Caco-2 (cell line): ENCODE data around the gene DDRGK1. TPM values are rescaled to one million over a fixed set of nuclear protein-coding genes. Genes with fewer than 3 reads are reported as not detected.

ENCODE experiments used
- BruUV-seq: library from RNA; stranded (reverse); fragments of 400-500 nt; replicated peaks from 2 replicates; lab custom pipeline; 2021; lab: Mats Ljungman, UMichigan
- CTCF ChIA-PET: fragments of 300-600 bp; sonication (Branson Sonifier 250); formaldehyde crosslinking; loops from one replicate; lab custom pipeline; 2022; ENCODE audit warnings: antibody characterized with exemption; lab: Charles Lee
- POLR2A ChIA-PET: fragments of 300-600 bp; sonication (Branson Sonifier 250); formaldehyde crosslinking; loops from one replicate; lab custom pipeline; 2022; ENCODE audit warnings: antibody characterized with exemption; lab: Charles Lee
- DNase-seq, 2 experiments: peaks; one replicate each; pipeline versions ENCODE4 v3.0.0 to v3.0.0-alpha.2; 2020 to 2022
- H3K27me3 ChIP-seq: replicated peaks from 2 replicates; pipeline ENCODE4 v1.6.0; 2011; ENCODE audit warnings: low read length; ENCODE audit not compliant: control insufficient read depth, insufficient read depth
- H3K36me3 ChIP-seq: 2 replicates; pipeline ENCODE4 v1.5.1; 2011; ENCODE audit warnings: low read length; ENCODE audit not compliant: control insufficient read depth, insufficient read depth
- H3K4me1 ChIP-seq: fragments of 250-450 bp; sonication (Bioruptor Pico); 2 replicates; pipeline ENCODE4 v1.5.1; 2020; ENCODE audit warnings: mild to moderate bottlenecking
- H3K4me3 ChIP-seq: 2 replicates; pipeline ENCODE4 v1.5.1; 2011; ENCODE audit warnings: low read depth, mild to moderate bottlenecking, control low read depth, low read length
- H3K9me3 ChIP-seq: fragments of 250-450 bp; sonication (Bioruptor Pico); 2 replicates; pipeline ENCODE4 v1.5.1; 2020; ENCODE audit warnings: mild to moderate bottlenecking, moderate library complexity
- H3K27ac Mint-ChIP-seq: one replicate; pipeline ENCODE4 v1.8.0; 2022; ENCODE audit warnings: mixed read lengths; ENCODE audit not compliant: unreplicated experiment
- H3K27me3 Mint-ChIP-seq: one replicate; pipeline ENCODE4 v1.8.0; 2022; ENCODE audit warnings: mixed read lengths; ENCODE audit not compliant: insufficient read depth, unreplicated experiment
- H3K36me3 Mint-ChIP-seq: one replicate; pipeline ENCODE4 v1.8.0; 2022; ENCODE audit warnings: mild to moderate bottlenecking, mixed read lengths; ENCODE audit not compliant: insufficient read depth, unreplicated experiment
- H3K4me1 Mint-ChIP-seq: one replicate; pipeline ENCODE4 v1.8.0; 2022; ENCODE audit warnings: low read depth, mixed read lengths; ENCODE audit not compliant: unreplicated experiment
- H3K4me3 Mint-ChIP-seq: one replicate; pipeline ENCODE4 v1.8.0; 2022; ENCODE audit warnings: mild to moderate bottlenecking, moderate library complexity, mixed read lengths; ENCODE audit not compliant: unreplicated experiment
- H3K9me3 Mint-ChIP-seq: one replicate; pipeline ENCODE4 v1.8.0; 2022; ENCODE audit warnings: mixed read lengths; ENCODE audit not compliant: unreplicated experiment
- CTCF ChIP-seq, 2 experiments: fragments of 200-600 bp in 1 of 2; IDR thresholded peaks; 1 replicate in 1 of 2; 2 replicates in 1 of 2; pipeline versions ENCODE4 v1.5.1 to v1.8.0; 2011 to 2022; ENCODE audit warnings: antibody characterized with exemption in 1 of 2, control low read depth in 1 of 2, inconsistent platforms in 1 of 2, low read depth in 1 of 2, low read length in 1 of 2, mild to moderate bottlenecking in 1 of 2, moderate library complexity in 1 of 2; ENCODE audit not compliant: insufficient read depth in 1 of 2, severe bottlenecking in 1 of 2, unreplicated experiment in 1 of 2
- intact Hi-C: fragments of 100-400 bp; cut with micrococcal nuclease; formaldehyde crosslinking; loops from one replicate; pipeline ENCODE4 v1.10.0; 2022; ENCODE audit not compliant: unreplicated experiment
- total RNA-seq: library from RNA; stranded (reverse); gene quantifications from 2 replicates; pipeline ENCODE4 v1.2.3, GENCODE V29; 2022

The DDRGK1 gene
- total RNA-seq, 1 experiment from 2014 or later = 84.8 TPM

GRCh38 chr20:3171391-3172125 lies 32.9 kb downstream of the DDRGK1 start:
- no TSS peak for BruUV-seq
- no peak for DNase-seq
- Mint-ChIP-seq H3K36me3 (peaks cover 19% of the 10 kb centered on the region), H3K4me3 (no peak overlapping the region), H3K9me3 (no peaks in the 10 kb centered on the region), H3K27ac (no peak overlapping the region), H3K4me1 (peaks cover 15% of the 10 kb centered on the region), H3K27me3 (peaks cover 3% of the 10 kb centered on the region)
- Histone ChIP-seq H3K36me3 (no peaks in the 10 kb centered on the region), H3K4me3 (no peak overlapping the region), H3K4me1 (peaks cover 14% of the 10 kb centered on the region), H3K27me3 (no peaks in the 10 kb centered on the region), H3K9me3 (no peaks in the 10 kb centered on the region)
- POLR2A ChIA-PET = interaction anchor here (0.7 kb wide), 1 partner anchor 777 kb away, joined by 10 read pairs; no protein-coding TSS in a partner anchor
- TF ChIP-seq CTCF (IDR thresholded peaks at IDR 0.05; ENCODE audit: insufficient read depth in 1 of 2, low read depth in 1 of 2, low read length in 1 of 2, severe bottlenecking in 1 of 2, unreplicated experiment in 1 of 2) = no peak
- CTCF ChIA-PET = interaction anchor here (0.7 kb wide), 1 partner anchor 128 kb away, joined by 3 read pairs; no protein-coding TSS in a partner anchor
- intact Hi-C loops = no loop called here

- Histone ChIP-seq H3K27me3 (no peaks in the 10 kb centered on the region), H3K9me3 (no peaks in the 10 kb centered on the region), H3K36me3 (no peaks in the 10 kb centered on the region), H3K4me3 (no peak overlapping the region), H3K4me1 (peaks cover 8% of the 10 kb centered on the region; the same call in 1 of the 2 replicates)
- CTCF ChIA-PET = no interaction called here
- BruUV-seq = no TSS peak
- no peak for DNase-seq
- Mint-ChIP-seq H3K9me3 (no peaks in the 10 kb centered on the region), H3K4me1 (no peaks in the 10 kb centered on the region), H3K27ac (no peak overlapping the region), H3K4me3 (no peak overlapping the region), H3K36me3 (peaks cover 14% of the 10 kb centered on the region), H3K27me3 (peaks cover 3% of the 10 kb centered on the region)
- intact Hi-C loops = no loop called here
- TF ChIP-seq CTCF (IDR thresholded peaks at IDR 0.05; ENCODE audit: insufficient read depth in 1 of 2, low read depth in 1 of 2, low read length in 1 of 2, severe bottlenecking in 1 of 2, unreplicated experiment in 1 of 2) = no peak
- POLR2A ChIA-PET = no interaction called here
These were observed 35.5 kb downstream of the DDRGK1 start for GRCh38 chr20:3168829-3169590.

GRCh38 chr20:3168079-3168828 lies 36.2 kb downstream of the DDRGK1 start:
- no peak for DNase-seq
- ChIA-PET POLR2A (interaction anchor here (0.7 kb wide), 1 partner anchor 9 kb away, joined by 3 read pairs; no protein-coding TSS in a partner anchor), CTCF (no interaction called here)
- no peak for TF ChIP-seq CTCF (IDR thresholded peaks at IDR 0.05; ENCODE audit: insufficient read depth in 1 of 2, low read depth in 1 of 2, low read length in 1 of 2, severe bottlenecking in 1 of 2, unreplicated experiment in 1 of 2)
- Histone ChIP-seq H3K27me3 (no peaks in the 10 kb centered on the region), H3K4me1 (peaks cover 8% of the 10 kb centered on the region; the same call in 1 of the 2 replicates), H3K36me3 (no peaks in the 10 kb centered on the region), H3K4me3 (no peak overlapping the region), H3K9me3 (no peaks in the 10 kb centered on the region)
- H3K36me3 Mint-ChIP-seq = peaks cover 7% of the 10 kb centered on the region
- peaks cover 3% of the 10 kb centered on the region for H3K27me3 Mint-ChIP-seq
- no TSS peak for BruUV-seq
- H3K9me3 Mint-ChIP-seq = no peaks in the 10 kb centered on the region
- no peak overlapping the region for H3K4me3 Mint-ChIP-seq
- intact Hi-C loops = no loop called here
- no peaks in the 10 kb centered on the region for H3K4me1 Mint-ChIP-seq
- H3K27ac Mint-ChIP-seq = no peak overlapping the region
